ENCODE results near the gene HPN.

Gene HPN

DNA sequence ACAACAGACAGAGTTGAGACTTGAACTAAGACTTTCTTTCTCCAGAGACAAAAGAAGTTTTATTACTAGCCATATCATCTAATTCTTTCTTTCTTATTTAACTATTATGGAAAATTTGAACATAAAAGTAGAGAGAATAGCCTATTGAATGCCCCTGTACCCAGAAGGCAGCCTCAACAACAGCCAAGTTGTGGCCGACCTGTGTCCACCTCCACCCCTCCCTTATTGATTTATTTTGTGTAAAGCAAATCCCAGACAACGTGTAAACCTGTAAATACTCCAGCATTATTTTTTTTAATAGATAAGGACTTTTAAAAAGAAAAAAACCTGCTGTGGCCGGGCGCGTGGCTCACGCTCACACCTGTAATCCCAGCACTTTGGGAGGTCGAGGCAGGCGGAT is 48.0 kb downstream of the HPN start:
- Histone ChIP-seq H3K9me2 (ENCODE audit: low read depth, low read length) (no peaks in the 10 kb centered on the region), H3K4me2 (ENCODE audit: low read length) (no peak overlapping the region), H3K79me2 (ENCODE audit: insufficient read depth, low read length) (no peaks in the 10 kb centered on the region), H3K27ac (ENCODE audit: low read depth, low read length, poor library complexity, severe bottlenecking) (no peak overlapping the region), H3K4me1 (ENCODE audit: insufficient read depth, low read length, severe bottlenecking) (peaks cover 32% of the 10 kb centered on the region), H4K20me1 (ENCODE audit: insufficient read depth, low read length) (no peaks in the 10 kb centered on the region), H3K27me3 (ENCODE audit: insufficient read depth, low read length) (no peaks in the 10 kb centered on the region), H3K4me3 (ENCODE audit: low read depth, low read length, poor library complexity, severe bottlenecking) (no peak overlapping the region), H2AFZ (ENCODE audit: low read length) (no peak overlapping the region), H3K9ac (ENCODE audit: low read length) (no peak overlapping the region), H3K9me3 (ENCODE audit: low read length) (no peaks in the 10 kb centered on the region), H3F3A (ENCODE audit: insufficient read depth, low read length) (no peaks in the 10 kb centered on the region), H3K36me3 (ENCODE audit: insufficient read depth, low read length) (no peaks in the 10 kb centered on the region)
- TF ChIP-seq CTCF (IDR thresholded peaks at IDR 0.05; ENCODE audit: low read length): no peak

DNA sequence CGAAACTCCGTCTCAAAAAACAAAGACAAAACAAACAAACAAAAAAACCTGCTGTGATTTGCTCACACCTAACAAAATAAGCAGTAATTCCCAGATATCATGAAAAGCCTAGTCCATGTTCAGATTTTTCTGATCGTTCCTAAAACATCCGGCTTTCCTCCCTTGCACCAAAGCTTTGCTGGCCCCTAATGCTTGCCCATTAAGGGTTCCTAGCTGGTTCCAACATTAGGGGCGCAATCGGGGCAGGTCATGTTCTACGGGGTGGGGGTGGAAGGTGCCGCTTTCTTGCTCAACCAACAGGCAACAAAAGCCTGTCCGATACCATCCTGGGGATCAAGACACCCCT is 48.6 kb downstream of the HPN start:
- Histone ChIP-seq H3K27ac (ENCODE audit: low read depth, low read length, poor library complexity, severe bottlenecking) (no peak overlapping the region), H3F3A (ENCODE audit: insufficient read depth, low read length) (no peaks in the 10 kb centered on the region), H3K4me3 (ENCODE audit: low read depth, low read length, poor library complexity, severe bottlenecking) (peak overlapping the region; percentile 16), H3K36me3 (ENCODE audit: insufficient read depth, low read length) (no peaks in the 10 kb centered on the region), H3K4me1 (ENCODE audit: insufficient read depth, low read length, severe bottlenecking) (peaks cover 29% of the 10 kb centered on the region), H3K9me2 (ENCODE audit: low read depth, low read length) (no peaks in the 10 kb centered on the region), H3K9ac (ENCODE audit: low read length) (no peak overlapping the region; the same call in 1 of the 2 replicates), H3K27me3 (ENCODE audit: insufficient read depth, low read length) (no peaks in the 10 kb centered on the region), H3K79me2 (ENCODE audit: insufficient read depth, low read length) (no peaks in the 10 kb centered on the region), H2AFZ (ENCODE audit: low read length) (no peak overlapping the region), H3K4me2 (ENCODE audit: low read length) (peak overlapping the region; percentile 30), H3K9me3 (ENCODE audit: low read length) (no peaks in the 10 kb centered on the region), H4K20me1 (ENCODE audit: insufficient read depth, low read length) (no peaks in the 10 kb centered on the region)
- no peak for TF ChIP-seq EZH2 (IDR thresholded peaks at IDR 0.05; ENCODE audit: borderline replicate concordance, low read length)
- no peak for TF ChIP-seq CTCF (IDR thresholded peaks at IDR 0.05; ENCODE audit: low read length)

GRCh38 chr19:35090506-35091214 is 49.1 kb downstream of the HPN start:
- Histone ChIP-seq H3K4me3 (ENCODE audit: low read depth, low read length, poor library complexity, severe bottlenecking) (peak overlapping the region; percentile 16), H3K4me2 (ENCODE audit: low read length) (peak overlapping the region; percentile 30)

More at GRCh38 chr19:35090506-35091214, 49.1 kb downstream of the HPN start:
- Histone ChIP-seq H3K27ac (ENCODE audit: low read depth, low read length, poor library complexity, severe bottlenecking) (no peak overlapping the region), H3K9me3 (ENCODE audit: low read length) (no peaks in the 10 kb centered on the region), H3K4me1 (ENCODE audit: insufficient read depth, low read length, severe bottlenecking) (peaks cover 24% of the 10 kb centered on the region), H3K79me2 (ENCODE audit: insufficient read depth, low read length) (no peaks in the 10 kb centered on the region), H3K27me3 (ENCODE audit: insufficient read depth, low read length) (no peaks in the 10 kb centered on the region), H3F3A (ENCODE audit: insufficient read depth, low read length) (no peaks in the 10 kb centered on the region), H4K20me1 (ENCODE audit: insufficient read depth, low read length) (no peaks in the 10 kb centered on the region), H3K36me3 (ENCODE audit: insufficient read depth, low read length) (no peaks in the 10 kb centered on the region), H3K9ac (ENCODE audit: low read length) (no peak overlapping the region; the same call in 1 of the 2 replicates), H3K9me2 (ENCODE audit: low read depth, low read length) (no peaks in the 10 kb centered on the region), H2AFZ (ENCODE audit: low read length) (no peak overlapping the region)
- TF ChIP-seq CTCF (IDR thresholded peaks at IDR 0.05; ENCODE audit: low read length) (peak; percentile 73), EZH2 (IDR thresholded peaks at IDR 0.05; ENCODE audit: borderline replicate concordance, low read length) (no peak)
